HG03457 (cell line): Measurements from ENCODE around the gene FAAP24.
"Not testable (repeated sequence)": the region's sequence is repeated elsewhere in the genome, so short reads cannot be mapped to it uniquely, and the experiment has no call there.

Experiments
- ATAC-seq: cut with Tn5 transposase; IDR thresholded peaks from one replicate; pipeline ENCODE4 v1.9.1; 2021; ENCODE audit warnings: moderate number of reproducible peaks; ENCODE audit not compliant: unreplicated experiment

The FAAP24 gene, protein sequence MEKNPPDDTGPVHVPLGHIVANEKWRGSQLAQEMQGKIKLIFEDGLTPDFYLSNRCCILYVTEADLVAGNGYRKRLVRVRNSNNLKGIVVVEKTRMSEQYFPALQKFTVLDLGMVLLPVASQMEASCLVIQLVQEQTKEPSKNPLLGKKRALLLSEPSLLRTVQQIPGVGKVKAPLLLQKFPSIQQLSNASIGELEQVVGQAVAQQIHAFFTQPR

DNA sequence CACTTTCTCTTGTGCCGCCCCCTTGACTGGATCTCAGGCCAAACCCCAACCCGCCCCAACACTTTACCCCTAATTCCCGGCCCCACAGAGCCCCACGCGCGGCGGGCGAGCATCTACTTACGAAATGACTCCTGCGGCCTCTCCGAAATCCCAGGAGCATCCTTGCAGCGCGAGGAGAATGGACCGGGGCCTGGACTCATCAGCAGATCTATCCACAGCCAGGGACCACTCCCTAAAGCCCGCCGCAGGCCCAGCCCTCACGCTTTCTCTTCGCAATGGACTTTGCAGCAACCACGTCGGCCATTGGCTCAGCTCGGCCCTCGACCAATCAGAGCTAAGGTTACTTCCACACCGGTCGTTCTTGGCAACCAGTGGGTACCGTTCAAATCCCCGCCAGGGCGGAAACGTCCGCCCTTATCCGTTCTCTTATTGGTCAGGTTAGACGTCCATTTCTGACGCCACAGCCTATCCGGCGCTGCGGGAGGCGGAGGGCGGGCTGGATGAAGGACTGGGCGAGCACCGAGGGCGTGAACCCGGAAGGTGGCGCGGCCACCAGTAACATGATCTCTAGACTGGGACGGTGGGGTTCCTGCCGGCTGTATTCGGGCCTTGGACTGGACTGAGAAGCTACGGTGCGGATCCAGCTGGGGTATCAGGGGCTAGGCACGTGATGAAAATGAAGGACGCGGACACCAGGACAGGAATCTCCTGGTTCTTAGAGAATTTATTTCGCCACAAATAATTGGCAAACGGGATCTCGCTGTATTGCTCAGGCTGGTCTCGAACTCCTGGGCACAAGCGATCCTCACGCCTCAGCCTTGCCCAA lies at the start of gene FAAP24, which contains the start of gene CEP89:
Gene FAAP24 (plus strand): TSS at position 528 of the 826 bp plus-strand sequence. CDS start 955 bp downstream, outside the sequence.
Gene CEP89 (minus strand): TSS at position 244 of the 826 bp plus-strand sequence. CDS start 84 bp downstream, at position 160.
- ATAC-seq, result peak; percentile 97

DNA sequence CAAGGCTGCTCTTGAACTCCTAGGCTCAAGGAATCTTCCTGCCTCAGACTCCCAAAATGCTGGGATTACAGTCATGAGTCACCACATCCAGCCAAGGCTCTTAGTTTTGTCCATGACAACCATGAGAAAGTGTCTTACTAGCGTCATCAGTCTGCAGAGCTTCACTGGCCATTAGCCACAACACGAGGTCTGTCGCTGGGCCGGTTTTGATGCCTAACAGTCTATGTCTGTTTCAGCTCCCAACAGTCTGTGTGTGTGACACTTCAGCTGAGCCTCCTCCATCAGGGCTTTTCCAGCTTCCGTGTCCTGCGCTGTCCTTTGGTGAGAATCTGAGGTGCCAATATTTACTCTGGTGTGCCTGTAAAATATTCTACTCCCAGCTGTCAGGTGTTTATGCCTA lies 47.8 kb upstream of the FAAP24 start:
- no peak for ATAC-seq

DNA sequence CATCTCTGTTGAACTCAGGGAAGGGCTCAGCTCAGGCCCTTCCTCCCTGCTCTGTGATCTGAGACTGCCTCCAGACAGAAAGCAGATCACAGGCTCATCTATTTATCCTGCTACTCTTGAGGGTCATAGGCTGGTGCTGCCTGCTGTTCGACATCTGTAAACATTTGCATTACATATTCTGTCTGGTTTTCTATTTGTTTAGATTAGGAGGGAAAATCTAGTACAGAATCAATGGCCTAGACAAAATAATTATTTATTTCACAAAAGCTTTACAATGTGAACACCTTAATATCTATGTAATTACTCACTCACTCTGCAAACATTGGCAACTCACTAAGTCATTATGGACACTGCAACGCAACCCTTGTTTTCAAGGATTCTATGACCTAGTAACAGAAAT lies 43.2 kb upstream of the FAAP24 start:
- no peak for ATAC-seq

DNA sequence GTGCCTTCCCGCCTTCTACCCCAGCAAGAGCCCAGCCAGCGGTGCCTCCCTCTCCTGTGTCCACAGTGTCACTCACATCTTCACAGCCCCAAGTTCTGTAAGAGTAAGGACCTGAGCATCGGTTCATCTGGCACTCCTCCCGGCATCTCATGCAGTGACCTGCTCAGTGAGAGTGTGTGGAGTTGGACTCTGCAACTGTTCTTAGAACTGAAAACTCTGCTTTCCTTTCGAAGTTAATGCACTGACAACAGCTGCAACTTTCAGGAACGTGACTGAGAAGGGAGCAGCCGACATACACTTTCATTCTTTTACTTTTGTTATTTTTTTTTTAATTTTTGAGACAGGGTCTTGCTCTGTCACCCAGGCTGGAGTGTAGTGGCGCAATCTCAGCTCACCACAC lies 41.5 kb upstream of the FAAP24 start:
- ATAC-seq, result no peak

DNA sequence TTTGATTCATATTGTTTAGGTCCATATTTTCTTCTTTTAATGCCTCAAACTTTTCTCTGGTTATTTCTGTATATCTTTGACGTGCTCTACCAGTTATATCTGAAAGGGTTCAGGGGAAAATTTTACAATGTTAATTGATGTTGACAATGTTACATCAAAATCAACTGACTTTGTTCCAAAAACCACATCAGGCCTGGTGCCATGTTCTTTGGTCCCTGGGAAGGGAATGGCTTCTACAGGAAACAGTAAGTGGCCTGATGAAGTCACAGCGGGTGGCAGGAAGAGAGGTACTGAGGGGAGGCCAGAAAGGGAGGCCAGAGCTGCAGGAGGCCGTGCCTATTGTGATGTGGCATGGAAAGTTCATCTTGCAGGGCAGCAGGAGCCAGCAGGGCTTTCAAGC lies 38.5 kb upstream of the FAAP24 start:
- ATAC-seq, result no peak

DNA sequence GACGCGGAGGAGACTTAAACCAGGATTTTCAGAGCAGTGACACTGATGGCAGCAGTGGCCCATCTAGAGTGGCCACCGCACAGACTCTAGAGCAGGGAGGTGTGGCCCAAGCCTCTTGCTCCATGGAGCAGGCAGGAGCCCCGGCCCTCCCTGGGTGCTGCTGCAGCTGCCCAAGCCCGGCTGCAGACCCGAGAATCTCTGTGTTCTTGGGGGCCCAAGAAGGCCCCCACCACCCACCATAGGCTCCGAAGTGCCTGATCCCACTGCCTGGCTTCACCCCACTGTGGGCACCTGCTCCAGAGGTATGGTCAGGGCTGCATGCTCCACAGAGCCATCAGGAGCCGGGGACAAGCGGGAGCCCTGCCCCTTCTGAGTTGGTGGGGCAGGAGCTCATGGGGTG lies 36.4 kb upstream of the FAAP24 start:
- ATAC-seq, result no peak

DNA sequence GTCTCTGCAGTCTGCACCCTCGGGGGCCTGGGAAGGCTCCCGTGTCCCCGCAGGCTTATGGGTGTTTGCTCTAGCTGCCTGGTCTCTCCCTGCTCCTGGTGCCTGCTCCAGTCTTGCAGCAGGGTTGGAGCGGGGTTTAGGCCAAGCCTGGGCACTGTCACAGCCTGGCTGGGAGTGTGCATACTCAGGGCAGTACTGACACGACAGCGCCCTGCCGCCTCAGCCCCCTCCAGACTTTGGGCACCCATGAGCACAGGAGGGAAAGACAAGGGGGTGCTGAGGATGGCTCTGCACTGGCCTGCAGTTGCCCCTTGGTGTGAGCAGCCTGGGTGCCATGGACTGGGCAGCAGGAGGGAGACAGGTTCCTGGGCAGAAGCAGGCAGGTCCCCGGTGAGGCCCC lies 36.0 kb upstream of the FAAP24 start:
- no peak for ATAC-seq

DNA sequence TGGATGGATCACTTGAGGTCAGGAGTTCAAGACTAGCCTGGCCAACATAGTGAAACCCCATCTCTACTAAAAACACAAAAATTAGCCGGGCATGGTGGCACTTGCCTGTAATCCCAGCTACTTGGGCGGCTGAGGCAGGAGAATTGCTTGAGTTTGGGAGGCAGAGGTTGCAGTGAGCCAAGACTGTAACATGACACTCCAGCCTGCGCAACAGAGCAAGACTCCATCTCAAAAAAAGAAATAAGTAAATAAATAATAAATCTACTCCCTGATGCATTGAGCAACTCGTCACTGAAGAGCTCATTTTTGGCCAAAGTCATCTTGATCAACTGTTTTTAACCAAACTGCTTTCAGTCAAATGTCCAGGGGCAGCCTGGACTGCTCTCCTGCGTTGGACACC lies 30.8 kb upstream of the FAAP24 start:
- ATAC-seq, result not testable (repeated sequence)

DNA sequence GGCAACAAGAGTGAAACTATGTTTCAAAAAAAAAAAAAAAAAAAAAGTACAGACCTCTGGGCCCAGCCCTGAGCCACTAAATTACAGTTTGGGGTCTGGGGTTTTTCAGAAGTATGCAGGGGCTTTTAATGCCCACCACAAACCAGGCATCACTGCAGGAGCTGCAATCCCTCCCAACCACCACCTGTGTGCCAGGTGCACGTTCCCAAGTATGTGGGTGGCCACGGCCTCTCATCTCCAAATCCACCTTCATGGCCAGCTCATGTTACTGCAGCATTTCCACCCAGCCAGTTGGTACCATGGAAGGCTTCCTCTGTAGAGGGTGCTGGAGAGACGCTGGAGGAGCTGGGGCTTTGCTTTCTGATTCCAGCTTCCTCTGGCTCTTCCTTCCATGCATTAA lies 26.8 kb upstream of the FAAP24 start:
- no peak for ATAC-seq

DNA sequence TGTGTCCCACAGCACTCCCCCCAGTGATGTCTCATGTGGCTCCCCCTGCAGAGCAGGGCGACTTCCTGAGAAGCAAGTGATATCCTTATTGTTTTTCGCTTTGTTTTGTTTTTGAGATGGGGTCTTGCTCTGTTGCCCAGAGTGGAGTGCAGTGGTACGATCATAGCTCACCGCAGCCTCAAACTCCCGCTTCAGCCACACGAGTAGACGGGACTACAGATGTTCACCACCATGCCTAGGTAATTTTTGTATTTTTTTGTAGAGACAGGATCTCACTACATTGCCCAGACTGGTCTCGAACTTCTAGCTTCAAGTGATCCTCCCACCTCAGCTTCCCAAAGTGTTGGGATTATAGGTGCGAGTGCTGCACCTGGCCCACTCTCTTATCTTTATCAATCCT lies 5.3 kb upstream of the FAAP24 start:
- no peak for ATAC-seq

DNA sequence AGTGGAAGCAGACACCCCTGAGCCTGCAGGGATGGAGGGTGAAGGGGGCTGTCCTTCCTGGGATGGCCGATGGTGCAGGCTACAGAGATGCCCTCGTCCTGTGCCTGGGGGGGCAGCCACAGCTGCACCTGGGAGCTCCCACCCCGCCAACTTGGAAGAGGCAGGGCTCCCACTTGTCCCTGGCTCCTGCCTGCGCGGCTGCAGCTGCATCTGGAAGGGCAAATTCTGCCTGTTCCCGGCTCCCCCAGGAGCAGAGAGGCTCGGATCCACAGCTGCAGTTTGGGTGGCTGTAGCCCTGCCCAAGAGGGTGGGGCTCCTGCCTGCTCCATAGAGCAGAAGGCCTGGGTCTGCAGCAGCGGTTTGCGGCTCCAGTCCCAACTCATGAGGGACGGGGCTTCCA lies 2.5 kb upstream of the FAAP24 start:
- no peak for ATAC-seq

DNA sequence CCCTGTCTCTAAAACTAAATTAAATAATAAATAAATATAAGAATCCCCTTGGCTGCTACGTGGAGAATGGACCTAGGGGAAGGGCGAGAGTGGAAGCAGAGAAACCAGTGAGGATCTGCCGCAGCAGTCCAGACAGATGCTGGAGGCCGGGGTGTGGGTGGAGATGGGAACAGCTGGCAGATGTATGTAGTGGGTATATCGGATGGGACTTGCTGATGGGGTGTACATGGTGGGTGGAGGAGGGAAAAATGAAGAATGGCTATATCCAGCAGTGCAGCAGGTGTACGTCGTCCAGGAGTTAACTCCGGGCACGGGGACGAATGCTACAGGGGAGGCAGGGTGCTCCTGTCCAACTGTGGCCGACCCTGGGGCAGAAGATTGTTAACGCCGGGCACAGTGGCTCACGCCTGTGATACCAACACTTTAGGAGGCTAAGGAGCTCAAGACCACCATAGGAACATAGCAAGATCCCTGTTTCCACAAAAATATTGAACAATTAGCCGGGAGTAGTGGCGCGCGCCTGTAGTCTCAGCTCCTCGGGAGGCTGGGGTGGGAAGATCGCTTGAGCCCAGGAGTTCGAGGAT lies 938 bp upstream of the FAAP24 start:
- ATAC-seq, result no peak

DNA sequence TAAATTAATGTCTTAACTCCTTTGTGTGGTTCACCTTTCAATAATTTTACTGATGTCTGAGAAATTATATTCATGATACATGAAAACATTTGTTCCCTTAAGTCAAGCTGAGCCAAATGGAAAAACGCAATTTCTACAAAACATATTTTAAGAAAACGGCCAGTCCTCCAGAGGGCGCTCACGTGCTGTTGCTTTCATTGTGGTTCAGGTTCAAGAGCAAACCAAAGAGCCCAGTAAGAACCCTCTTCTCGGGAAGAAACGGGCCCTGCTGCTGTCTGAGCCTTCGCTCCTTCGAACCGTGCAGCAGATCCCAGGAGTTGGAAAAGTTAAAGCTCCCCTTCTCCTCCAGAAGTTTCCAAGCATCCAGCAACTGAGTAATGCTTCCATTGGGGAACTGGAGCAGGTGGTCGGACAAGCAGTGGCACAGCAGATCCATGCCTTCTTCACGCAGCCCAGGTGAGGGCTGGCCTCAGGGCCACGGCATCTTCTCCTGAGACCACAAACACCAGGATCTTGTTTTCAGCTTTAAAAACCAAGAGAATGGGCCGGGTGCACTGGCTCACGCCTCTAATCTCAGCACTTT lies 4.3 kb downstream of the FAAP24 start:
- ATAC-seq, result no peak

DNA sequence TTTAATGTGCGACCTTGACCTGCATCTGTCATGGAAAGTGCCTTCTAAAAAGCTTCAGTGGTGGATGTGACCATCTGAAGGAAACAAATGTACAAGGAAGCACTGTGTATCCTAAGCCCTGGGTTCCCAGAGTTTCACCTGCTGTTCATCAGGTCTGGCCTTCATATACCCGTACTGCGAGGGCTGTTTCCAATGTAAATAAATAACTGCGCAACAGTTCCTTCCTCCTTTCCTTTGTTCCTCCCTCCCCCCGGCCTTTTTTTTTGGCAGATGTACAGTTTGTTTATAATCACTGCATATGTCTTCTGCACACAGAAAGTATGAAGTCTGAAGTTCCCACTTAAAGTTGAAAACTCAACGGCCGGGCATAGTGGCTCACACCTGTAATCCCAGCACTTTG lies 5.2 kb downstream of the FAAP24 start:
- ATAC-seq, result no peak

DNA sequence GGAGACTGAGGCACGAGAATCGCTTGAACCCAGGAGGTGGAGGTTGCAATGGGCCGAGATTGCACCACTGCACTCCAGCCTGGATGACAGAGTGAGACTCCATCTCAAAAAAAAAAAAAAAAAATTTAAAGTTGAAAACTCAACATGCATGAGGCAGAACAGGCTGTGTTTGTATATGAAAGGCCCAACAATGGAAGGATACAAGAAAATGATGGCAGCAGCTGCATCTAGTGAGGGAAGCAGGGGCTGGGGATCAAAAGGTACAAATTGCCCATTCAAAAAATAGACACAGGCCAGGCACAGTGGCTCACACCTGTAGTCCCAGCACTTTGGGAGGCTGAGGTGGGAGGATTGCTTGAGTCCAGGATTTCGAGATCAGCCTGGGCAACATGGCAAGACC lies 5.8 kb downstream of the FAAP24 start:
- not testable (repeated sequence) for ATAC-seq

DNA sequence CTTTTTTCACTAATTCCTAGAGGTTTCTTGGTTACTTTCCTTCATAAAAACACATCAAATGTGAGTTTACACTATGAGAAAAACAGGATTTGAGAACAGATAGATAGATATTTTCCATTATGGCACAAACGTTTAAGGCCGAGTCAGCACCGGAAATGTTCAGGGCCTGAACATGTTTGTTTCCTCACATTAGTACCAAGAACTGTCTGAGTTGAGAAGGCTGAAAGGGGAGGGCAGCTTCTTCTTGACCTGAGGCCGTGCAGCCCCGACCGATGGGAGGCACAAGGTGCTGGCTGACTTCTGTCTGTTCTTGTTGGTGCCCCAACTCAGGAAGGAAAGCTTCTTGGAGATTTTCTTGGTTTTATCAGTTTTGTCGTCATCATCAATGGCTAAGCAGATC lies 7.8 kb downstream of the FAAP24 start:
- ATAC-seq, result not testable (repeated sequence)

DNA sequence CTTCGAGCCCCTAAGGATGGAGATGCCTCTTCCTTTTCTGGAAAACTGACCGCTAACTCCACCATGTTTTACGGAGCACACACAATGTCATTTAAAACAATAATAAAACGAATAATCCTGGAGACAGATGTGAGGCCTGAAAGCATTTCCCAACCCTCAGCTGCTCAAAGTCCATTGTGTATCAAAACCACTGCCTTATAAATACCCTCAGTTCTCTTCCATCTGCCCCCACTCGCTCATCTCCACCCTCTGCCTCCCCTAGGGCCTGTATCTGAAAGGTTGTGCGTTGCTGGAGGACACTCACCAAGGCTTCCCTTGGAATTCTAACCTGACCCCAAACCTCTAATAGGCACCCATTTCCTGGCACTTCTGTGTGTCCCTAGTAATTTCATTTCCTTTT lies 10.4 kb downstream of the FAAP24 start:
- ATAC-seq, result not testable (repeated sequence)

DNA sequence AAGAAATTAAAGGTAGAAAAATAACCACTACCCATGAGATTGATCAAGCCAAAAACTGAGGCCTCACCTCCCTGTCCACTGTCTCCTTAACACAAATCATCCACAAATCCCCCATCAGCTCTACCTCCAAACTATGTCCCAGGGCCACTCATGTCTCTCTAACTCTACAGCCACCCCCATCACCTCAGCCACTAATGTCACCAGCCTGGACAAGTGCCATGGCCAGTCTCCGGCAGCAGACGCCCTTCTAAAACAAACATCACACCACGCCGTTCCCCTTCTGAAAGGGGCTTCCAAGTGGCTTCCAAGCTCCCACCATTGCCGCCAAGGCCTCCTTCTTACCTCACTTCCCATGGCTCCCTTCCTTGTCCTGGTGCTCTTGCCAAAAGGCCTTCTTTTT lies 16.2 kb downstream of the FAAP24 start:
- not testable (repeated sequence) for ATAC-seq

DNA sequence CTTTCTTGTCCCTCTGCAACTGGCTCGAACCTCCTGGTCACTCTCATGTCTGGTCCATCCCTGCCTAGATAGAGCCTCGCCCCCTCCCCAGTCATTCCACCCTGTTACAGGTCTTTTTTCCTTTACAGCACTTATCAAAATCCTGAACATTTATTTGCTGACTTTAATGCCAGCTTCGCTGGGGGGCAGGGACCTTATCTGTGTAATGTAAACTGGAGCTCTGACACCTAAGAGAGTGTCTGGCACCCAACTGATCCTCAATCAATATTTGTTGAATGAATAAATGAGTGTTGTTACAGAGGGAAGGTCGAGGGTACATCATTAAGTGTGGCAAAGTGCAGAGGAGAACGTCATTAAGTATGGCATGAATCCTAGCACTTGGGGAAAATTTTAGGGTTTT lies 16.7 kb downstream of the FAAP24 start:
- ATAC-seq, result no peak

DNA sequence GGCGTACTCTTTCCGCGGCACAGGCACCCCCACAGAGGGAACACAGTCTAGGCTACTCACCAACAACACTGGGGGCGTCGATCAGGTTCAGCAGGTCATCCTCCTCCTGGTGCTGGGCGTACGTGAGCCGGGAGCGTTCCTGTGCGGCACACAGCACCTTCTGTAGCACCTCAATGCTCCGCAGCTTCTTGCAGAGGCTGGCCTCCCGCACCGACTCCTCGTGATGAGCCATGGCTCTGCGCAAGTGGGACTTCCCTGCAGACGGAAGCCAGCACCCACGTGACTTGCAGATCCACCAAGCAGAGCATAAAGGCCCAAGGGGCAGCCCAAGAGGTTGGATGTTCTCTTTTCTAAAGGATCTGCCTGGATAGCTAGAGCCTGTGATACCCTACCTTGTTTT lies 23.9 kb downstream of the FAAP24 start:
- ATAC-seq, result not testable (repeated sequence)

DNA sequence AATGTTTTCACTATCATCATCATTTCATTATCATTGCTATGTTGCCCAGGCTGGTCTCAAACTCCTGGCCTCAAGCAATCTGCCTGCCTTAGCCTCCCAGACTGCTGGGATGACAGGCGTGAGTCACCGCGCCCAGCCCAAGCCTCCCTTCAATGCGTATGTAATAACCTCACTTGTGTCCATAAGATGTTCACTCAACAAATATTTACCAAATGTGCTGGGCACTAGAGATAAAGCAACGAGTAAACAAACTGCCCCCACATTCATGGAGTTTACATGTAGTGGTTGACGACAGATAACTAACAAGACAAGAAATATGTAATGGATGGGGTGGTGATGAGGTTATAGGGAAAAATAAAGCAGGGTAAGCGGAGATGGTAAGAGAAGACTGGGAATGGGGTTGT lies 25.0 kb downstream of the FAAP24 start:
- not testable (repeated sequence) for ATAC-seq
